ENCODE data around the gene ZNF598. TPM values are rescaled to one million over a fixed set of nuclear protein-coding genes. Genes with fewer than 3 reads are reported as not detected.

ZNF598 gene
- total and polyA plus RNA-seq, 2 of the 13 experiments (the other 11 are each of a cell fraction or from before 2014, with no cell fraction given) = 13.5 to 14.2 TPM

DNA sequence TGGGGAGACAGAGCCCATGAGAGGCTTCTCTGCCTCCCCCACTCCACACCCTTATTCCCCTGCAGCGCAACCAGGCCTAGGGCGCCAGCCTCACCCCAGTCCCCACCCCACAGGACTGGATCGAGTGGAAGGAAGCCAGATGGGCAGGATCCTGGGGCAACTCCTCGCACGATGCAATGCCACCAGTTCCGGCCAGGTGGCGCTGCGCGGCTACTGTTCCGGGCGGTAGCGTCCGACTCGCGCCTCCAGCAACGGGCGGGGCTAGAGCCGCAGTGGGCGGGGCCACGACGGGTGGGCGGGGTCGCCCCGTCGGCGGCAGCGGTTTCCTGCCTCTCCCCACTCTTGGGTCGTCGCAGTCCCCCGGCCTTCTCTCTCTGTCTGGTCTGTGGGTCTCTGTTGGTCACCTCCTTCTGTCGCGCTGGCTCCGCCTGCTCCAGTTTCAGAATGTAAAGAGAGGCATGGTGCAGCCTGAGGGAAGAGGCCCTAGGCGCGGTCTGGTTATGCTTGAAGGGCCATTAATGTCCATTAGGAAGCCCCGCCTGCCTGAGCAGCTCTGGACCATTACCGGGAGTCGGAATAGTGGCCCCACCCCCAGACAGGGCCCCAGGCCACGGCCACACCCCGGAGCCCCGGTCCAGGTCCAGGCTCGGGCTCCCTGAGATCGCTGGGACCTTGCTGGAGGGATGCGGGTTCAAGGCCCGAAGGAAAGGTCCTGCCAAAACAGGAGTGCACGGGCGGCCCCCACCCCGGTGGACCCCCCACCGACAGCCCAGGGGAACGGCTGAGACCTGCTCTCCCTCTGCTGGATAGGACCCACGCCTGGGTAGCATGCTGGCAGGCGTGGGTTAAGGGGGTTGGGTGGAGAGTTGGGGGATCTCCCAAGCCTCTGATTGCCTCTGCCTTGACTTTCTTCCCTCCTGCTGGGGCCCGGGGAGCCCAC lies 13.7 kb upstream of the ZNF598 start (continued):
- TF ChIP-seq, protein P1, sequence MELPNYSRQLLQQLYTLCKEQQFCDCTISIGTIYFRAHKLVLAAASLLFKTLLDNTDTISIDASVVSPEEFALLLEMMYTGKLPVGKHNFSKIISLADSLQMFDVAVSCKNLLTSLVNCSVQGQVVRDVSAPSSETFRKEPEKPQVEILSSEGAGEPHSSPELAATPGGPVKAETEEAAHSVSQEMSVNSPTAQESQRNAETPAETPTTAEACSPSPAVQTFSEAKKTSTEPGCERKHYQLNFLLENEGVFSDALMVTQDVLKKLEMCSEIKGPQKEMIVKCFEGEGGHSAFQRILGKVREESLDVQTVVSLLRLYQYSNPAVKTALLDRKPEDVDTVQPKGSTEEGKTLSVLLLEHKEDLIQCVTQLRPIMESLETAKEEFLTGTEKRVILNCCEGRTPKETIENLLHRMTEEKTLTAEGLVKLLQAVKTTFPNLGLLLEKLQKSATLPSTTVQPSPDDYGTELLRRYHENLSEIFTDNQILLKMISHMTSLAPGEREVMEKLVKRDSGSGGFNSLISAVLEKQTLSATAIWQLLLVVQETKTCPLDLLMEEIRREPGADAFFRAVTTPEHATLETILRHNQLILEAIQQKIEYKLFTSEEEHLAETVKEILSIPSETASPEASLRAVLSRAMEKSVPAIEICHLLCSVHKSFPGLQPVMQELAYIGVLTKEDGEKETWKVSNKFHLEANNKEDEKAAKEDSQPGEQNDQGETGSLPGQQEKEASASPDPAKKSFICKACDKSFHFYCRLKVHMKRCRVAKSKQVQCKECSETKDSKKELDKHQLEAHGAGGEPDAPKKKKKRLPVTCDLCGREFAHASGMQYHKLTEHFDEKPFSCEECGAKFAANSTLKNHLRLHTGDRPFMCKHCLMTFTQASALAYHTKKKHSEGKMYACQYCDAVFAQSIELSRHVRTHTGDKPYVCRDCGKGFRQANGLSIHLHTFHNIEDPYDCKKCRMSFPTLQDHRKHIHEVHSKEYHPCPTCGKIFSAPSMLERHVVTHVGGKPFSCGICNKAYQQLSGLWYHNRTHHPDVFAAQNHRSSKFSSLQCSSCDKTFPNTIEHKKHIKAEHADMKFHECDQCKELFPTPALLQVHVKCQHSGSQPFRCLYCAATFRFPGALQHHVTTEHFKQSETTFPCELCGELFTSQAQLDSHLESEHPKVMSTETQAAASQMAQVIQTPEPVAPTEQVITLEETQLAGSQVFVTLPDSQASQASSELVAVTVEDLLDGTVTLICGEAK (IDR thresholded peaks at IDR 0.05) = no peak
- TF ChIP-seq, protein P1 (CRISPR knock-in tag; IDR thresholded peaks at IDR 0.05) = no peak; the same call in 1 of the 2 replicates
- TF ChIP-seq ZEB1 (IDR thresholded peaks at IDR 0.05; ENCODE audit: insufficient replicate concordance, low read depth) = no peak
- TF ChIP-seq MEF2D (CRISPR knock-in tag; IDR thresholded peaks at IDR 0.05) = no peak
- TF ChIP-seq RNF219 (CRISPR knock-in tag; IDR thresholded peaks at IDR 0.05) = no peak
- TF ChIP-seq ZNF33B (CRISPR knock-in tag; IDR thresholded peaks at IDR 0.05) = 0 out of 2 replicates have a peak, but pooled peaks have one; percentile 48
- TF ChIP-seq SIN3A (IDR thresholded peaks at IDR 0.05; ENCODE audit: borderline replicate concordance, low read depth, low read length) = no peak
- TF ChIP-seq NFE2 (CRISPR knock-in tag; IDR thresholded peaks at IDR 0.05) = no peak
- peak; percentile 69; the same call in 1 of the 2 replicates for TF ChIP-seq SMC3 (IDR thresholded peaks at IDR 0.05; ENCODE audit: low read length)
- 0 out of 2 replicates have a peak, but pooled peaks have one; percentile 40 for TF ChIP-seq KDM5A (IDR thresholded peaks at IDR 0.05; ENCODE audit: borderline replicate concordance, low read length)
- TF ChIP-seq ZNF724P (CRISPR knock-in tag; IDR thresholded peaks at IDR 0.05; ENCODE audit: borderline replicate concordance) = no peak
- TF ChIP-seq HCFC1 (IDR thresholded peaks at IDR 0.05; ENCODE audit: low read depth, low read length) = no peak
- TF ChIP-seq PAX8 (CRISPR knock-in tag; IDR thresholded peaks at IDR 0.05; ENCODE audit: borderline replicate concordance) = no peak
- no peak for TF ChIP-seq ZNF567 (CRISPR knock-in tag; IDR thresholded peaks at IDR 0.05; ENCODE audit: borderline replicate concordance)
- no peak for TF ChIP-seq MAF1 (CRISPR knock-in tag; IDR thresholded peaks at IDR 0.05; ENCODE audit: borderline replicate concordance)
- TF ChIP-seq, protein P2, sequence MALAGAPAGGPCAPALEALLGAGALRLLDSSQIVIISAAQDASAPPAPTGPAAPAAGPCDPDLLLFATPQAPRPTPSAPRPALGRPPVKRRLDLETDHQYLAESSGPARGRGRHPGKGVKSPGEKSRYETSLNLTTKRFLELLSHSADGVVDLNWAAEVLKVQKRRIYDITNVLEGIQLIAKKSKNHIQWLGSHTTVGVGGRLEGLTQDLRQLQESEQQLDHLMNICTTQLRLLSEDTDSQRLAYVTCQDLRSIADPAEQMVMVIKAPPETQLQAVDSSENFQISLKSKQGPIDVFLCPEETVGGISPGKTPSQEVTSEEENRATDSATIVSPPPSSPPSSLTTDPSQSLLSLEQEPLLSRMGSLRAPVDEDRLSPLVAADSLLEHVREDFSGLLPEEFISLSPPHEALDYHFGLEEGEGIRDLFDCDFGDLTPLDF (CRISPR knock-in tag; IDR thresholded peaks at IDR 0.05) = 0 out of 2 replicates have a peak, but pooled peaks have one; percentile 40

Data from HepG2 (cell line).